ENCODE data around the gene CNTRL.

The CNTRL gene

GRCh38 chr9:121183666-121184423, 109.1 kb downstream of the CNTRL start:
- no peak for DNase-seq

- no peak for DNase-seq
Measured at GRCh38 chr9:121184463-121184862, 109.7 kb downstream of the CNTRL start.

- no peak for DNase-seq
Measured at GRCh38 chr9:121185178-121185745, 110.5 kb downstream of the CNTRL start.

GRCh38 chr9:121185774-121186403, 111.1 kb downstream of the CNTRL start:
- no peak for DNase-seq

- no peak for DNase-seq
Measured at GRCh38 chr9:121187636-121188305, 113.0 kb downstream of the CNTRL start.

GRCh38 chr9:121189006-121189405, 114.3 kb downstream of the CNTRL start:
- no peak for DNase-seq

- no peak for DNase-seq
Measured at GRCh38 chr9:121189660-121190059, 114.9 kb downstream of the CNTRL start.

- DNase-seq, result no peak
Measured at GRCh38 chr9:121191235-121191634, 116.5 kb downstream of the CNTRL start.

- no peak for DNase-seq
Measured at GRCh38 chr9:121192518-121192917, 117.8 kb downstream of the CNTRL start.

GRCh38 chr9:121192959-121193640, 118.3 kb downstream of the CNTRL start:
- DNase-seq, result no peak

- DNase-seq, result no peak
Measured at GRCh38 chr9:121194730-121195129, 120.0 kb downstream of the CNTRL start.

- no peak for DNase-seq
Measured at GRCh38 chr9:121196389-121196788, 121.6 kb downstream of the CNTRL start.

- no peak for DNase-seq
Measured at GRCh38 chr9:121197132-121197531, 122.4 kb downstream of the CNTRL start.

GRCh38 chr9:121198512-121199042, 123.8 kb downstream of the CNTRL start:
- DNase-seq, result no peak

GRCh38 chr9:121199921-121200320, 125.2 kb downstream of the CNTRL start:
- DNase-seq, result no peak

GRCh38 chr9:121200356-121200755, 125.6 kb downstream of the CNTRL start:
- no peak for DNase-seq

GRCh38 chr9:121201045-121201737, 126.4 kb downstream of the CNTRL start:
- DNase-seq, result peak; percentile 22

GRCh38 chr9:121201738-121202533, 127.2 kb downstream of the CNTRL start, which contains the start of gene RAB14:
Gene RAB14, minus strand, starts transcription at chr9:121201869. Its CDS starts 8,457 bp downstream, at chr9:121193412.
- peak; percentile 100 for DNase-seq

GRCh38 chr9:121204121-121204520, 129.4 kb downstream of the CNTRL start:
- no peak for DNase-seq

- no peak for DNase-seq
Measured at GRCh38 chr9:121204611-121205010, 129.9 kb downstream of the CNTRL start.

All from stimulated activated CD4-positive, alpha-beta T cell treated with anti-CD3 and anti-CD28 coated beads, Interleukin-1b, Interleukin-23, amount 100 ng/mL, for 48 hours (primary cell).